Activated B cell treated with CpG ODN at 0.5 μM for 24 hours (primary cell): ENCODE measurements around the gene IGF2BP1. TPM values are rescaled to one million over a fixed set of nuclear protein-coding genes. Genes with fewer than 3 reads are reported as not detected.

ENCODE experiments used
- ATAC-seq: fragments of 200-7000 bp; cut with Tn5 transposase; one replicate; pipeline ENCODE4 v1.10.0; 2021; ENCODE audit warnings: low read depth, mild to moderate bottlenecking, moderate library complexity
- CTCF ChIA-PET: fragments of 350-600 bp; sonication (Branson Sonifier 250); formaldehyde crosslinking; loops from one replicate; lab custom pipeline; 2021; ENCODE audit warnings: antibody characterized with exemption; lab: Charles Lee
- POLR2A ChIA-PET: fragments of 350-600 bp; sonication (Branson Sonifier 250); formaldehyde crosslinking; loops from one replicate; lab custom pipeline; 2021; ENCODE audit warnings: antibody characterized with exemption; lab: Charles Lee
- DNase-seq: peaks from one replicate; pipeline ENCODE4 v3.0.0; 2022
- H3K27ac Mint-ChIP-seq: one replicate; pipeline ENCODE4 v1.8.0; 2020; ENCODE audit warnings: mixed read lengths
- H3K27me3 Mint-ChIP-seq: one replicate; pipeline ENCODE4 v1.8.0; 2021; ENCODE audit warnings: mixed read lengths
- H3K36me3 Mint-ChIP-seq: one replicate; pipeline ENCODE4 v1.8.0; 2021; ENCODE audit warnings: low read depth, mixed read lengths
- H3K4me1 Mint-ChIP-seq: one replicate; pipeline ENCODE4 v1.8.0; 2021; ENCODE audit warnings: mixed read lengths
- H3K4me3 Mint-ChIP-seq: one replicate; pipeline ENCODE4 v1.8.0; 2020; ENCODE audit warnings: mild to moderate bottlenecking, mixed read lengths
- H3K9me3 Mint-ChIP-seq: one replicate; pipeline ENCODE4 v1.8.0; 2020; ENCODE audit warnings: mixed read lengths
- CTCF ChIP-seq: fragments of 200-600 bp; IDR thresholded peaks from one replicate; pipeline ENCODE4 v1.8.0; 2022; ENCODE audit warnings: antibody characterized with exemption, mild to moderate bottlenecking
- intact Hi-C: fragments of 100-400 bp; cut with micrococcal nuclease; formaldehyde crosslinking; loops from one replicate; pipeline ENCODE4 v1.15.1; 2024
- total RNA-seq: library from RNA; stranded (reverse); gene quantifications from 2 replicates; pipeline ENCODE4 v1.2.3, GENCODE V29; 2022

Gene IGF2BP1
- total RNA-seq, 1 donor from 2014 or later = 0.40 TPM

- Mint-ChIP-seq H3K27me3 (peaks cover 44% of the 10 kb centered on the region), H3K4me3 (no peak overlapping the region), H3K27ac (no peak overlapping the region), H3K4me1 (no peaks in the 10 kb centered on the region), H3K9me3 (no peaks in the 10 kb centered on the region), H3K36me3 (no peaks in the 10 kb centered on the region)
- DNase-seq = no peak
- TF ChIP-seq CTCF = no peak
- no peak for ATAC-seq
- ChIA-PET CTCF (interaction anchor here (0.6 kb wide), 1 partner anchor 104 kb away, joined by 3 read pairs; no protein-coding TSS in a partner anchor), POLR2A (no interaction called here)
- intact Hi-C loops = no loop called here
These were observed 24.5 kb upstream of the IGF2BP1 start for GRCh38 chr17:48972749-48973097.

GRCh38 chr17:48973806-48974205 is 23.4 kb upstream of the IGF2BP1 start:
- ChIA-PET POLR2A (interaction anchor here (0.8 kb wide), 1 partner anchor 29 kb away, joined by 4 read pairs; the partner anchor contains the start of gene SNF8), CTCF (interaction anchor here (0.6 kb wide), 1 partner anchor 299 kb away, joined by 3 read pairs; no protein-coding TSS in a partner anchor)
- no peak for ATAC-seq

GRCh38 chr17:48981927-48982539 is 15.2 kb upstream of the IGF2BP1 start:
- Mint-ChIP-seq H3K9me3 (peaks cover 3% of the 10 kb centered on the region), H3K27ac (no peak overlapping the region), H3K4me1 (no peaks in the 10 kb centered on the region), H3K36me3 (no peaks in the 10 kb centered on the region), H3K27me3 (peaks cover 15% of the 10 kb centered on the region), H3K4me3 (no peak overlapping the region)
- CTCF ChIA-PET = no interaction called here
- intact Hi-C loops = no loop called here
- no peak for TF ChIP-seq CTCF
- DNase-seq (no peak), ATAC-seq (no peak)
- POLR2A ChIA-PET = interaction anchor here (0.6 kb wide), 1 partner anchor 1166 kb away, joined by 3 read pairs; no protein-coding TSS in a partner anchor

More at GRCh38 chr17:48973806-48974205, 23.4 kb upstream of the IGF2BP1 start:
- Mint-ChIP-seq H3K36me3 (no peaks in the 10 kb centered on the region), H3K4me3 (no peak overlapping the region), H3K9me3 (no peaks in the 10 kb centered on the region), H3K4me1 (no peaks in the 10 kb centered on the region), H3K27me3 (peaks cover 41% of the 10 kb centered on the region), H3K27ac (no peak overlapping the region)
- no peak for DNase-seq
- TF ChIP-seq CTCF = no peak
- intact Hi-C loops = no loop called here

GRCh38 chr17:48985436-48986245 is 11.5 kb upstream of the IGF2BP1 start:
- DNase-seq (no peak), ATAC-seq (no peak)
- intact Hi-C loops = no loop called here
- Mint-ChIP-seq H3K4me1 (no peaks in the 10 kb centered on the region), H3K27ac (no peak overlapping the region), H3K9me3 (peaks cover 3% of the 10 kb centered on the region), H3K27me3 (peaks cover 23% of the 10 kb centered on the region), H3K4me3 (no peak overlapping the region), H3K36me3 (no peaks in the 10 kb centered on the region)
- no peak for TF ChIP-seq CTCF
- CTCF ChIA-PET = no interaction called here
- POLR2A ChIA-PET = no interaction called here

GRCh38 chr17:48989100-48989499 is 8.1 kb upstream of the IGF2BP1 start:
- DNase-seq = no peak
- CTCF ChIA-PET = no interaction called here
- intact Hi-C loops = no loop called here
- no peaks in the 10 kb centered on the region for H3K4me1 Mint-ChIP-seq
- H3K4me3 Mint-ChIP-seq = no peak overlapping the region
- no peak for ATAC-seq
- H3K36me3 Mint-ChIP-seq = no peaks in the 10 kb centered on the region
- no peaks in the 10 kb centered on the region for H3K9me3 Mint-ChIP-seq
- H3K27me3 Mint-ChIP-seq = peaks cover 35% of the 10 kb centered on the region
- no peak overlapping the region for H3K27ac Mint-ChIP-seq
- POLR2A ChIA-PET = no interaction called here
- TF ChIP-seq CTCF = no peak
